NCI-H1048 (cell line): ENCODE data around the gene LAMC2.
"Not testable (repeated sequence)": the region's sequence is repeated elsewhere in the genome, so short reads cannot be mapped to it uniquely, and the experiment has no call there.

Experiments
- DNase-seq: peaks from one replicate; lab custom pipeline; 2025; lab: John Stamatoyannopoulos, UW

LAMC2 gene

GRCh38 chr1:183263886-183264602 lies 78.0 kb downstream of the LAMC2 start:
- no peak for DNase-seq

- DNase-seq = no peak
These were observed 81.8 kb downstream of the LAMC2 start for GRCh38 chr1:183267646-183268431.

GRCh38 chr1:183270541-183271141 lies 84.6 kb downstream of the LAMC2 start:
- no peak for DNase-seq

GRCh38 chr1:183272390-183272848 lies 86.4 kb downstream of the LAMC2 start:
- DNase-seq = no peak

GRCh38 chr1:183273300-183273699 lies 87.2 kb downstream of the LAMC2 start:
- DNase-seq = no peak

- DNase-seq = not testable (repeated sequence)
These were observed 87.9 kb downstream of the LAMC2 start for GRCh38 chr1:183273984-183274383.

GRCh38 chr1:183274836-183275235 lies 88.8 kb downstream of the LAMC2 start:
- DNase-seq = no peak

GRCh38 chr1:183275322-183275721 lies 89.3 kb downstream of the LAMC2 start:
- DNase-seq = no peak

GRCh38 chr1:183276386-183277080 lies 90.5 kb downstream of the LAMC2 start:
- DNase-seq = no peak

GRCh38 chr1:183277821-183278738 lies 92.0 kb downstream of the LAMC2 start:
- no peak for DNase-seq

GRCh38 chr1:183278739-183279591 lies 92.9 kb downstream of the LAMC2 start:
- DNase-seq = no peak

GRCh38 chr1:183279835-183280234 lies 93.8 kb downstream of the LAMC2 start:
- DNase-seq = no peak

GRCh38 chr1:183281039-183281438 lies 95.0 kb downstream of the LAMC2 start:
- no peak for DNase-seq

GRCh38 chr1:183281553-183282091 lies 95.6 kb downstream of the LAMC2 start:
- DNase-seq = peak; percentile 79

- no peak for DNase-seq
These were observed 96.2 kb downstream of the LAMC2 start for GRCh38 chr1:183282101-183282855.

GRCh38 chr1:183283286-183283685 lies 97.2 kb downstream of the LAMC2 start:
- DNase-seq = no peak

GRCh38 chr1:183284086-183284485 lies 98.0 kb downstream of the LAMC2 start:
- no peak for DNase-seq

- DNase-seq = no peak
These were observed 99.2 kb downstream of the LAMC2 start for GRCh38 chr1:183285256-183285655.

- DNase-seq = no peak
These were observed 99.7 kb downstream of the LAMC2 start for GRCh38 chr1:183285746-183286145.
